ENCODE results near the gene EEFSEC. TPM values are rescaled to one million over a fixed set of nuclear protein-coding genes. Genes with fewer than 3 reads are reported as not detected.

EEFSEC gene
- total RNA-seq, 1 donor from 2014 or later: 15.6 TPM

- Mint-ChIP-seq H3K4me3 (ENCODE audit: unreplicated experiment) (peak overlapping the region; percentile 10), H3K36me3 (ENCODE audit: unreplicated experiment) (peaks cover 5% of the 10 kb centered on the region)
Observed at GRCh38 chr3:128367761-128368160, 214.5 kb downstream of the EEFSEC start.

GRCh38 chr3:128368626-128369025 is 215.3 kb downstream of the EEFSEC start:
- Mint-ChIP-seq H3K36me3 (ENCODE audit: unreplicated experiment) (peaks cover 7% of the 10 kb centered on the region), H3K27me3 (ENCODE audit: unreplicated experiment) (no peaks in the 10 kb centered on the region), H3K9me3 (ENCODE audit: unreplicated experiment) (no peaks in the 10 kb centered on the region), H3K4me3 (ENCODE audit: unreplicated experiment) (no peak overlapping the region), H3K4me1 (ENCODE audit: unreplicated experiment) (peaks cover 7% of the 10 kb centered on the region), H3K27ac (ENCODE audit: unreplicated experiment) (no peak overlapping the region)
- DNase-seq (ENCODE audit: extremely low spot score, unreplicated experiment): no peak
- TF ChIP-seq CTCF (IDR thresholded peaks at IDR 0.05): no peak

More at GRCh38 chr3:128367761-128368160, 214.5 kb downstream of the EEFSEC start:
- DNase-seq (ENCODE audit: extremely low spot score, unreplicated experiment): no peak
- Mint-ChIP-seq H3K4me1 (ENCODE audit: unreplicated experiment) (peaks cover 7% of the 10 kb centered on the region), H3K27me3 (ENCODE audit: unreplicated experiment) (no peaks in the 10 kb centered on the region), H3K27ac (ENCODE audit: unreplicated experiment) (no peak overlapping the region), H3K9me3 (ENCODE audit: unreplicated experiment) (no peaks in the 10 kb centered on the region)
- TF ChIP-seq CTCF (IDR thresholded peaks at IDR 0.05): no peak

GRCh38 chr3:128369121-128369703 is 215.9 kb downstream of the EEFSEC start:
- peaks cover 7% of the 10 kb centered on the region for H3K4me1 Mint-ChIP-seq (ENCODE audit: unreplicated experiment)
- no peak overlapping the region for H3K27ac Mint-ChIP-seq (ENCODE audit: unreplicated experiment)
- H3K36me3 Mint-ChIP-seq (ENCODE audit: unreplicated experiment): peaks cover 7% of the 10 kb centered on the region
- H3K4me3 Mint-ChIP-seq (ENCODE audit: unreplicated experiment): no peak overlapping the region
- TF ChIP-seq CTCF (IDR thresholded peaks at IDR 0.05): no peak
- H3K27me3 Mint-ChIP-seq (ENCODE audit: unreplicated experiment): no peaks in the 10 kb centered on the region
- H3K9me3 Mint-ChIP-seq (ENCODE audit: unreplicated experiment): no peaks in the 10 kb centered on the region
- no peak for DNase-seq (ENCODE audit: extremely low spot score, unreplicated experiment)

- no peak for DNase-seq (ENCODE audit: extremely low spot score, unreplicated experiment)
- no peak overlapping the region for H3K4me3 Mint-ChIP-seq (ENCODE audit: unreplicated experiment)
- H3K27ac Mint-ChIP-seq (ENCODE audit: unreplicated experiment): no peak overlapping the region
- TF ChIP-seq CTCF (IDR thresholded peaks at IDR 0.05): no peak
- no peaks in the 10 kb centered on the region for H3K27me3 Mint-ChIP-seq (ENCODE audit: unreplicated experiment)
- H3K9me3 Mint-ChIP-seq (ENCODE audit: unreplicated experiment): no peaks in the 10 kb centered on the region
- peaks cover 7% of the 10 kb centered on the region for H3K4me1 Mint-ChIP-seq (ENCODE audit: unreplicated experiment)
- H3K36me3 Mint-ChIP-seq (ENCODE audit: unreplicated experiment): peaks cover 6% of the 10 kb centered on the region
Observed at GRCh38 chr3:128369881-128370642, 216.8 kb downstream of the EEFSEC start.

GRCh38 chr3:128372281-128372680 is 219.0 kb downstream of the EEFSEC start:
- no peaks in the 10 kb centered on the region for H3K9me3 Mint-ChIP-seq (ENCODE audit: unreplicated experiment)

More at GRCh38 chr3:128372281-128372680, 219.0 kb downstream of the EEFSEC start:
- H3K4me1 Mint-ChIP-seq (ENCODE audit: unreplicated experiment): peaks cover 7% of the 10 kb centered on the region
- no peak overlapping the region for H3K4me3 Mint-ChIP-seq (ENCODE audit: unreplicated experiment)
- no peak for TF ChIP-seq CTCF (IDR thresholded peaks at IDR 0.05)
- DNase-seq (ENCODE audit: extremely low spot score, unreplicated experiment): no peak
- H3K27ac Mint-ChIP-seq (ENCODE audit: unreplicated experiment): no peak overlapping the region
- H3K27me3 Mint-ChIP-seq (ENCODE audit: unreplicated experiment): no peaks in the 10 kb centered on the region
- H3K36me3 Mint-ChIP-seq (ENCODE audit: unreplicated experiment): peaks cover 4% of the 10 kb centered on the region
